ENCODE results near the gene DBH. TPM values are rescaled to one million over a fixed set of nuclear protein-coding genes. Genes with fewer than 3 reads are reported as not detected.

DBH gene
- polyA plus RNA-seq, 1 experiment, result not detected

DNA sequence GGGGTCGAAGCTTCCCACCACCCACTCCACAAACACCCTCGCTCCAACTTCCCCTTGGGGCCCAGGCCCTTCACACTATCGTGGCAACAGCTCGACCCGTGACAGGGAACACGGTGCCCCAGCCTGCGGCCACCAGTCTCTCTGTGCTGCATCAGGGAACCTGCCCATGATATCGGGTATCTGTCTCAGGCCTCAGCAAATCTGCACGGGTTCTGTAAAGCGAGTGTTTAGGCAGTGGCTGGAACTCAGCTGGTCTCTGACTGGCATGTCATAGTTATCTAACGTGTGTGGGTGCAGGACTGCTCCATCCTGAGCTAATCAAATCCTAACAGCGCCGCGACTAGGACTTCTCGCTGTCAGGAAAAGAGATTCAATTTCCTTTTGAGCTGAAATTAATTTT lies 42.9 kb downstream of the DBH start:
- POLR2A ChIA-PET, result no interaction called here
- CTCF ChIA-PET, result interaction anchor here (0.7 kb wide), 1 partner anchor 48 kb away, joined by 3 read pairs; no protein-coding TSS in a partner anchor

DNA sequence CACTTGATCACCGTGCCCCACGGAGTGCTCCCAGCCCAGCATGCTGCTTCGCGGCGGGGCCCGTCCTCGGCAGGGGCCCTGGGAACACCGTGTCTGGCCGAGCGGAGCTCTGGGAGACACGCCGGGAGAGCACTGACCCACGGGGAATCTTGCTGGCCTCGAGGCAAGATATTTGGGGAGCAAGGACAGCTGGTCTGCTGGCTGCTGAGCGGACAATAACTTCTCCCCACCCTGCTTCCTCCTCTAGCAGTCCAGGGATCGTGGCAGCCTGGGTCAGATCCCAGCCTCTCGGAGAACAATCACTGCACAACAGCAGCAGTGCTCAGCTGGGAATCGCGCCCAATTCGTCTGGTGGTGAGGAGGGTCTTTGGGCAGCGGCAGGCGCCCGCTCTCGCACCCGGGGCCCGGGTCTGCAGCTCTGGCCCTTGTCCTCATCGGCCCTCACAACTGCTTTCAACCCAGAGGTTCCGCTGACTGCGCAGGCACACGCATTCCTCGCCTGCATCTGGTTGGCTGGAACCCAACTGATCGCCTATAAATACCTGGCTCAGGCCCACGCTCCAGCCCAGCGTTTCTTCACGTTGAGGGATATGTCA lies 43.4 kb downstream of the DBH start:
- no peak overlapping the region for H3K4me3 ChIP-seq (ENCODE audit: low read depth, low read length)
- ChIA-PET POLR2A (no interaction called here), CTCF (interaction anchor here (0.9 kb wide), 1 partner anchor 12 kb away, joined by 3 read pairs; no protein-coding TSS in a partner anchor)
- TF ChIP-seq, protein P1, sequence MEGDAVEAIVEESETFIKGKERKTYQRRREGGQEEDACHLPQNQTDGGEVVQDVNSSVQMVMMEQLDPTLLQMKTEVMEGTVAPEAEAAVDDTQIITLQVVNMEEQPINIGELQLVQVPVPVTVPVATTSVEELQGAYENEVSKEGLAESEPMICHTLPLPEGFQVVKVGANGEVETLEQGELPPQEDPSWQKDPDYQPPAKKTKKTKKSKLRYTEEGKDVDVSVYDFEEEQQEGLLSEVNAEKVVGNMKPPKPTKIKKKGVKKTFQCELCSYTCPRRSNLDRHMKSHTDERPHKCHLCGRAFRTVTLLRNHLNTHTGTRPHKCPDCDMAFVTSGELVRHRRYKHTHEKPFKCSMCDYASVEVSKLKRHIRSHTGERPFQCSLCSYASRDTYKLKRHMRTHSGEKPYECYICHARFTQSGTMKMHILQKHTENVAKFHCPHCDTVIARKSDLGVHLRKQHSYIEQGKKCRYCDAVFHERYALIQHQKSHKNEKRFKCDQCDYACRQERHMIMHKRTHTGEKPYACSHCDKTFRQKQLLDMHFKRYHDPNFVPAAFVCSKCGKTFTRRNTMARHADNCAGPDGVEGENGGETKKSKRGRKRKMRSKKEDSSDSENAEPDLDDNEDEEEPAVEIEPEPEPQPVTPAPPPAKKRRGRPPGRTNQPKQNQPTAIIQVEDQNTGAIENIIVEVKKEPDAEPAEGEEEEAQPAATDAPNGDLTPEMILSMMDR (IDR thresholded peaks at IDR 0.05; ENCODE audit: insufficient read depth, low read depth, low read length), result no peak
- H3K27me3 ChIP-seq (ENCODE audit: control insufficient read depth, insufficient read depth, low read length), result peaks cover 2% of the 10 kb centered on the region; the same call in 1 of the 2 replicates
- DNase-seq (ENCODE audit: low read depth), result no peak
- no peaks in the 10 kb centered on the region for H3K36me3 ChIP-seq (ENCODE audit: control insufficient read depth, insufficient read depth, low read length)

More for the DNA sequence above, 42.9 kb downstream of the DBH start:
- TF ChIP-seq, protein P1 (IDR thresholded peaks at IDR 0.05; ENCODE audit: insufficient read depth, low read depth, low read length), result no peak
- Histone ChIP-seq H3K36me3 (ENCODE audit: control insufficient read depth, insufficient read depth, low read length) (no peaks in the 10 kb centered on the region), H3K27me3 (ENCODE audit: control insufficient read depth, insufficient read depth, low read length) (peaks cover 2% of the 10 kb centered on the region; the same call in 1 of the 2 replicates), H3K4me3 (ENCODE audit: low read depth, low read length) (no peak overlapping the region)
- no peak for DNase-seq (ENCODE audit: low read depth)

DNA sequence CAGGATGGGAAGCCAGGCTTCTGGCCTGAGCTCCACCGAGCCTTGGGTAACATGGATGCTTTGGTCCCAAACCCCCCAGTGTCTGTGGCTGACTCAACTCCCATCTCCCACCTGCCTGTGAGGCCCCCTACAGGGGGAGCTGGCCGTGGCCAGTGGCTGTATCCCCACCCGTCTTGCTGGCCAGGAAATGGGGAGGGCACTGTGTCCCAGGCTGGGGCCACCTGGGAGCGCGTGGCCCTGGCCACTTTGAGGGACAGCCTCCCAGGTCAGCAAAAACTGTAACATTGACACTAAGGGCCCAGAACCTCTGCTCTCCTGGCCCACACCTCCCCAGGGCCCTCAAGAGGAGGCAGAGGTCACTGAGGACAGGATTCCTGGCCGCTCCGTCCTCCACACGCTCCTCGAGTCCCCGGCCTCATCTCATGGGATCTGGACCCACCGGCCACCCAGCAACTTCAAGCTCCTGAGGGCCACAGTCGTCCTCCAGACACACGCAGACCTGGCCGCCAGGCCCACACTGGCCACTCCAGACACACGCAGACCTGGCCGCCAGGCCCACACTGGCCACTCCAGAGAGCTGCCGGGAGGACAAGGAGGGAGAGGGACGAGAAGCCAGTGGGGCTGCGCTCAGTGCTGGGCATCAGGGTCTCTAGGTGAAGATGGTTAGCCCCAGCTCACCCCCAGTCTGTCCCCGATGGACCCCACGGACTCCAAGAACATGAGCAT lies 44.2 kb downstream of the DBH start:
- Histone ChIP-seq H3K36me3 (ENCODE audit: control insufficient read depth, insufficient read depth, low read length) (no peaks in the 10 kb centered on the region), H3K4me3 (ENCODE audit: low read depth, low read length) (no peak overlapping the region), H3K27me3 (ENCODE audit: control insufficient read depth, insufficient read depth, low read length) (peaks cover 2% of the 10 kb centered on the region; the same call in 1 of the 2 replicates)
- POLR2A ChIA-PET, result no interaction called here
- TF ChIP-seq, protein P1 (IDR thresholded peaks at IDR 0.05; ENCODE audit: insufficient read depth, low read depth, low read length), result no peak
- CTCF ChIA-PET, result interaction anchor here (0.9 kb wide), 1 partner anchor 11 kb away, joined by 3 read pairs; no protein-coding TSS in a partner anchor
- DNase-seq (ENCODE audit: low read depth), result no peak

DNA sequence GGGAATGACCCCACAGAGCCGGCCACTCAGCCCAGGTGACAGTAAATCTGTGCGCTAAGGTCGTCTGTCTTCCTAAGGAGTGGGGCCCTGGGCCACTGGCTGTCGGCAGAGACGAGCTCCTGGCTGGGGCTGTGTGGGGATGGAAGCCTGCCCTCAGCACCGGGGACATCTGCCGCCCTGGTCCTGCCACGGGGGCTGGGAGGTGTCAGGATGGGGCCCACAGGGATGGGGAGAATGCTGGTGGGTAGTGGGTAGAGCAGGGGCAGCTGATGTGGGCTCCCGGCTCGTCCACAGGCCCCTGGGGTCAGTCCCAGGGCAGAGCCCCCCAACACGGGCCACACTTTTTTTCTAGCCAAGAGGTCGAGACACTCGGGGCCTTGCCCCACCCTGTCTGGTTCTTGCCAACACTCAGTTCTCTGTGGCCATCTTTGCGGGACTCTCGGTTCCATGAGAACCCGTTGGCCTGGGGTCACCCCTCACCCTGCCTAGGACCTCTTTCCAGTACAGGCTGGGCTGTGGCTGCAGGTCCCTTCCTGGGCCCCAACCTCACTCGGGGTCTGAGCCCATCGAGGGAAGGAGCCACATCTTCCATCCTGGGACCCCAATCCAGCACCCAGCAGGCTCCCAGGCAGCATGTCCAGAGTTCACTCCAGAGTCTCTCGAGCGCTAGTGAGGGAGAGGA lies 45.0 kb downstream of the DBH start:
- H3K27me3 ChIP-seq (ENCODE audit: control insufficient read depth, insufficient read depth, low read length), result peaks cover under 1% of the 10 kb centered on the region; the same call in 1 of the 2 replicates
- CTCF ChIA-PET, result no interaction called here
- POLR2A ChIA-PET, result no interaction called here
- TF ChIP-seq, protein P1 (IDR thresholded peaks at IDR 0.05; ENCODE audit: insufficient read depth, low read depth, low read length), result no peak
- DNase-seq (ENCODE audit: low read depth), result no peak
- no peak overlapping the region for H3K4me3 ChIP-seq (ENCODE audit: low read depth, low read length)
- H3K36me3 ChIP-seq (ENCODE audit: control insufficient read depth, insufficient read depth, low read length), result no peaks in the 10 kb centered on the region
